GM12892 (cell line): Measurements from ENCODE around the gene EPAS1.

ENCODE experiments used
- POLR2A ChIP-seq: IDR thresholded peaks from 2 replicates; pipeline ENCODE4 v1.6.1; 2011; ENCODE audit warnings: low read depth, low read length, control low read depth
- POLR2AphosphoS5 ChIP-seq: IDR thresholded peaks from 2 replicates; pipeline ENCODE4 v1.6.1; 2011; ENCODE audit warnings: low read depth, low read length, control low read depth
- TAF1 ChIP-seq: IDR thresholded peaks from 2 replicates; pipeline ENCODE4 v1.6.1; 2011; ENCODE audit warnings: low read depth, mild to moderate bottlenecking, control low read depth, low read length, borderline replicate concordance

DNA sequence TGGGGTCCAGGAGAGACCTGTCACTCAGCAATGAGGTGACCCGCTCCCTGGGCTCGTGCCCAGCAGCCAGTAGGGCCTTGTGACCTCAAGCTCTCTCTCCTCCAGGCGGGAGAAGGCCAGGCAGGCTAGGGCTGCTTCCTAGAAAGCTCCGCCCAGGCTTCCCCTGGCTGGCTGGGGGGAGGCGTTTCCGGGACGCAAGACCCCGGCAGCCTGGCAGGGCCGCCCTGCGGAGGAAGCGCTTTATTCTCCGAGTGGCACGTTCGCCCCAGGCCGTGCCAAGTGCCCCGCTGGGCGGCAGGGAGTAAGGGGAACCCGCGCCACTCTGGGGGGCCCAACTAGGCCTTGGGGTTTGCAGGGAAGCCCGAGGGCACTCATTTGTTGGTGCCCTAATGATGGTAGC is 21.2 kb upstream of the EPAS1 start:
- no peak for TF ChIP-seq POLR2A
- no peak for TF ChIP-seq POLR2AphosphoS5
- TF ChIP-seq TAF1: no peak
